Aorta (tissue), 5 donors: ENCODE data around the gene PRKCE. TPM values are rescaled to one million over a fixed set of nuclear protein-coding genes. Genes with fewer than 3 reads are reported as not detected.

Experiments used
- ATAC-seq: fragments of 200-7000 bp; cut with Tn5 transposase; one replicate; pipeline ENCODE4 v1.9.1; 2022; ENCODE audit warnings: moderate library complexity; ENCODE audit not compliant: low FRiP score
- DNase-seq, 2 donors: peaks; one replicate each; pipeline ENCODE4 v3.0.0-alpha.2; 2020
- H3K27ac ChIP-seq, 2 donors: one replicate each; pipeline ENCODE4 v1.5.1; 2013; ENCODE audit warnings: low read length in 2 of 2, mild to moderate bottlenecking in 2 of 2, moderate library complexity in 2 of 2, control low read depth in 1 of 2, inconsistent platforms in 1 of 2, low read depth in 1 of 2
- H3K27me3 ChIP-seq, 2 donors: one replicate each; pipeline ENCODE4 v1.6.1; 2013; ENCODE audit warnings: control low read depth in 1 of 2, low read length in 1 of 2, mild to moderate bottlenecking in 1 of 2, moderate library complexity in 1 of 2; ENCODE audit not compliant: insufficient read depth in 2 of 2, control insufficient read depth in 1 of 2
- H3K36me3 ChIP-seq, 2 donors: one replicate each; pipeline ENCODE4 v1.6.1; 2013; ENCODE audit warnings: control low read depth in 1 of 2, low read length in 1 of 2, mild to moderate bottlenecking in 1 of 2; ENCODE audit not compliant: insufficient read depth in 2 of 2, control insufficient read depth in 1 of 2
- H3K4me1 ChIP-seq, 2 donors: one replicate each; pipeline ENCODE4 v1.6.1; 2013; ENCODE audit warnings: low read length in 2 of 2, control low read depth in 1 of 2, mild to moderate bottlenecking in 1 of 2, moderate library complexity in 1 of 2; ENCODE audit not compliant: insufficient read depth in 2 of 2, control insufficient read depth in 1 of 2
- H3K4me3 ChIP-seq, 2 donors: one replicate each; pipeline ENCODE4 v1.5.1; 2013; ENCODE audit warnings: low read length in 2 of 2, control low read depth in 1 of 2, mild to moderate bottlenecking in 1 of 2
- H3K9me3 ChIP-seq: one replicate; pipeline ENCODE4 v1.6.1; 2013; ENCODE audit warnings: mild to moderate bottlenecking, low read length; ENCODE audit not compliant: control insufficient read depth
- WGBS, 2 donors: extraction: QIAGEN DNeasy Blood & Tissue Kit; methylation state at CpG; one replicate each; pipeline ENCODE4 v1.1.7; 2013; 5-methylcytosine and 5-hydroxymethylcytosine counted together
- intact Hi-C, 2 donors: fragments of 100-400 bp; cut with DNase I; formaldehyde crosslinking; loops; one replicate each; pipeline versions ENCODE4 v1.14.2 to v1.15.0; 2022
- polyA plus RNA-seq, 2 donors: library from polyadenylated mRNA; stranded (reverse); fragments of 200-250 nt; gene quantifications; one replicate each; pipeline ENCODE4 v1.2.3, GENCODE V29; 2013
- total RNA-seq, 2 donors: library from RNA; stranded (reverse); fragmentation: NEBNext Ultra II Directional; extraction: Animal tissue kit (Norgen Biotek cat#: 25700); gene quantifications; one replicate each; pipeline ENCODE4 v1.2.1, GENCODE V29; 2021
- donor health status: healthy with polysubstance abuse.
- donor health status: Bipolar disorder and iron deficiency.
- donor health status: DM: no; HTN: no; CAD: no.
- donor health status: DM: no; HTN: no; CAD: no.
- donor health status: DM: yes; HTN: yes; CAD: no.

PRKCE gene
- total and polyA plus RNA-seq, 4 donors: 1.5 to 23.8 (median 11.2) TPM

GRCh38 chr2:45726188-45726587 is 74.7 kb downstream of the PRKCE start:
- DNase-seq (no peak), ATAC-seq (no peak)
- Histone ChIP-seq H3K4me1 (no peaks in the 10 kb centered on the region), H3K27me3 (no peaks in the 10 kb centered on the region), H3K36me3 (no peaks in the 10 kb centered on the region), H3K4me3 (no peak overlapping the region), H3K27ac (no peak overlapping the region), H3K9me3 (no peaks in the 10 kb centered on the region)
- WGBS, 2 donors: 79 to 81% methylated on average over 4 of the region's 4 CpGs
- intact Hi-C loops: no loop called here

- WGBS, 2 donors: 94% methylated on average over 4 of the region's 4 CpGs
- Histone ChIP-seq H3K36me3 (no peaks in the 10 kb centered on the region), H3K4me1 (no peaks in the 10 kb centered on the region), H3K27ac (no peak overlapping the region), H3K27me3 (no peaks in the 10 kb centered on the region), H3K4me3 (no peak overlapping the region), H3K9me3 (no peaks in the 10 kb centered on the region)
- intact Hi-C loops: no loop called here
- ATAC-seq (no peak), DNase-seq (no peak)
Measured at GRCh38 chr2:45728458-45728942, 77.0 kb downstream of the PRKCE start.

GRCh38 chr2:45729753-45730512 is 78.5 kb downstream of the PRKCE start:
- intact Hi-C loops: no loop called here
- H3K4me3 ChIP-seq: no peak overlapping the region
- no peak for DNase-seq
- H3K27ac ChIP-seq: no peak overlapping the region
- H3K36me3 ChIP-seq: no peaks in the 10 kb centered on the region
- H3K4me1 ChIP-seq: no peaks in the 10 kb centered on the region
- H3K27me3 ChIP-seq: no peaks in the 10 kb centered on the region
- no peaks in the 10 kb centered on the region for H3K9me3 ChIP-seq
- 95% methylated on average over 8 of the region's 8 CpGs for WGBS, 2 donors
- ATAC-seq: no peak

- intact Hi-C loops: no loop called here
- Histone ChIP-seq H3K9me3 (no peaks in the 10 kb centered on the region), H3K27me3 (no peaks in the 10 kb centered on the region), H3K4me3 (no peak overlapping the region), H3K4me1 (no peaks in the 10 kb centered on the region), H3K27ac (no peak overlapping the region), H3K36me3 (no peaks in the 10 kb centered on the region)
- DNase-seq (no peak), ATAC-seq (no peak)
Measured at GRCh38 chr2:45731141-45731540, 79.7 kb downstream of the PRKCE start.

GRCh38 chr2:45732436-45732835 is 81.0 kb downstream of the PRKCE start:
- Histone ChIP-seq H3K9me3 (no peaks in the 10 kb centered on the region), H3K27ac (no peak overlapping the region), H3K4me3 (no peak overlapping the region), H3K36me3 (no peaks in the 10 kb centered on the region), H3K4me1 (no peaks in the 10 kb centered on the region), H3K27me3 (no peaks in the 10 kb centered on the region)
- intact Hi-C loops: no loop called here
- ATAC-seq (no peak), DNase-seq (no peak)
- 86 to 91% methylated on average over 2 of the region's 2 CpGs for WGBS, 2 donors

- H3K4me3 ChIP-seq: no peak overlapping the region
- H3K9me3 ChIP-seq: no peaks in the 10 kb centered on the region
- ATAC-seq (no peak), DNase-seq (no peak)
- intact Hi-C loops: no loop called here
- H3K36me3 ChIP-seq: no peaks in the 10 kb centered on the region
- 93 to 98% methylated on average over 3 of the region's 3 CpGs for WGBS, 2 donors
- H3K27me3 ChIP-seq: no peaks in the 10 kb centered on the region
- no peaks in the 10 kb centered on the region for H3K4me1 ChIP-seq
- H3K27ac ChIP-seq: no peak overlapping the region
Measured at GRCh38 chr2:45732946-45733345, 81.5 kb downstream of the PRKCE start.

- no peaks in the 10 kb centered on the region for H3K27me3 ChIP-seq
- H3K4me1 ChIP-seq: no peaks in the 10 kb centered on the region
- no peaks in the 10 kb centered on the region for H3K9me3 ChIP-seq
- DNase-seq: no peak
- ATAC-seq: no peak
- no peak overlapping the region for H3K27ac ChIP-seq
- no peaks in the 10 kb centered on the region for H3K36me3 ChIP-seq
- WGBS, 2 donors: 98% methylated on average over 6 of the region's 6 CpGs
- H3K4me3 ChIP-seq: no peak overlapping the region
- intact Hi-C loops: no loop called here
Measured at GRCh38 chr2:45734336-45734735, 82.9 kb downstream of the PRKCE start.

GRCh38 chr2:45734952-45735351 is 83.5 kb downstream of the PRKCE start:
- WGBS, 2 donors: 94 to 96% methylated on average over 6 of the region's 6 CpGs
- H3K27ac ChIP-seq: no peak overlapping the region
- ATAC-seq (no peak), DNase-seq (no peak)
- H3K27me3 ChIP-seq: no peaks in the 10 kb centered on the region
- no peaks in the 10 kb centered on the region for H3K9me3 ChIP-seq
- no peaks in the 10 kb centered on the region for H3K4me1 ChIP-seq
- H3K36me3 ChIP-seq: no peaks in the 10 kb centered on the region
- intact Hi-C loops: no loop called here
- H3K4me3 ChIP-seq: no peak overlapping the region
